WTC11 (cell line): ENCODE measurements around the gene RIGI. TPM values are rescaled to one million over a fixed set of nuclear protein-coding genes. Genes with fewer than 3 reads are reported as not detected.

ENCODE experiments used
- ATF1 ChIP-seq: sonication (generic); formaldehyde crosslinking; IDR thresholded peaks from 2 replicates; pipeline ENCODE4 v1.8.1; 2023; ENCODE audit warnings: mild to moderate bottlenecking, moderate library complexity, missing genetic modification reagents
- CBFB ChIP-seq: sonication (generic); formaldehyde crosslinking; IDR thresholded peaks from 2 replicates; pipeline ENCODE4 v1.8.1; 2022; ENCODE audit warnings: mild to moderate bottlenecking, low read depth, missing genetic modification reagents
- CDX4 ChIP-seq: fragments of 250-450 bp; sonication (Bioruptor Pico); IDR thresholded peaks from 2 replicates; pipeline ENCODE4 v1.9.0; 2021; ENCODE audit warnings: moderate library complexity, mild to moderate bottlenecking, inconsistent platforms, borderline replicate concordance
- ESRRA ChIP-seq: sonication (generic); formaldehyde crosslinking; IDR thresholded peaks from 2 replicates; pipeline ENCODE4 v1.8.1; 2022; ENCODE audit warnings: mild to moderate bottlenecking, missing genetic modification reagents, borderline replicate concordance
- FOXK1 ChIP-seq: sonication (generic); formaldehyde crosslinking; IDR thresholded peaks from 2 replicates; pipeline ENCODE4 v1.8.0; 2022; ENCODE audit warnings: mild to moderate bottlenecking, moderate library complexity, missing genetic modification reagents
- FOXP4 ChIP-seq: sonication (generic); formaldehyde crosslinking; IDR thresholded peaks from 2 replicates; pipeline ENCODE4 v1.8.0; 2022; ENCODE audit warnings: mild to moderate bottlenecking, missing genetic modification reagents
- GABPB1 ChIP-seq: sonication (generic); formaldehyde crosslinking; IDR thresholded peaks from 2 replicates; pipeline ENCODE4 v1.8.1; 2023; ENCODE audit warnings: mild to moderate bottlenecking, missing genetic modification reagents
- MAX ChIP-seq: sonication (generic); formaldehyde crosslinking; IDR thresholded peaks from 2 replicates; pipeline ENCODE4 v1.8.0; 2022; ENCODE audit warnings: mild to moderate bottlenecking, missing genetic modification reagents
- MXD4 ChIP-seq: fragments of 250-450 bp; sonication (Bioruptor Pico); IDR thresholded peaks from 2 replicates; pipeline ENCODE4 v1.8.0; 2021; ENCODE audit warnings: mild to moderate bottlenecking, moderate library complexity, borderline replicate concordance
- MYBL2 ChIP-seq: sonication (generic); formaldehyde crosslinking; IDR thresholded peaks from 2 replicates; pipeline ENCODE4 v1.8.1; 2023; ENCODE audit warnings: mild to moderate bottlenecking, moderate library complexity, missing genetic modification reagents
- NFATC4 ChIP-seq: fragments of 250-450 bp; sonication (Bioruptor Pico); IDR thresholded peaks from 2 replicates; pipeline ENCODE4 v1.9.0; 2021; ENCODE audit warnings: mild to moderate bottlenecking
- NR3C1 ChIP-seq: sonication (generic); formaldehyde crosslinking; conservative IDR thresholded peaks from 2 replicates; pipeline ENCODE4 v1.8.1; 2023; ENCODE audit warnings: low read depth, mild to moderate bottlenecking, missing genetic modification reagents
- OVOL2 ChIP-seq: fragments of 250-450 bp; sonication (Bioruptor Pico); IDR thresholded peaks from 2 replicates; pipeline ENCODE4 v1.9.0; 2021; ENCODE audit warnings: mild to moderate bottlenecking, borderline replicate concordance
- PRRX2 ChIP-seq: fragments of 250-450 bp; sonication (Bioruptor Pico); IDR thresholded peaks from 2 replicates; pipeline ENCODE4 v1.8.0; 2021; ENCODE audit warnings: mild to moderate bottlenecking
- RORB ChIP-seq: fragments of 250-450 bp; sonication (Bioruptor Pico); IDR thresholded peaks from 2 replicates; pipeline ENCODE4 v1.9.0; 2021; ENCODE audit warnings: mild to moderate bottlenecking
- SMAD3 ChIP-seq: sonication (generic); formaldehyde crosslinking; IDR thresholded peaks from 2 replicates; pipeline ENCODE4 v1.8.0; 2022; ENCODE audit warnings: missing genetic modification reagents, mild to moderate bottlenecking, borderline replicate concordance
- SOX15 ChIP-seq: fragments of 250-450 bp; sonication (Bioruptor Pico); IDR thresholded peaks from 2 replicates; pipeline ENCODE4 v1.9.0; 2021; ENCODE audit warnings: mild to moderate bottlenecking
- STAT6 ChIP-seq: sonication (generic); formaldehyde crosslinking; conservative IDR thresholded peaks from 2 replicates; pipeline ENCODE4 v1.8.1; 2023; ENCODE audit warnings: mild to moderate bottlenecking, low read depth, missing genetic modification reagents, moderate library complexity
- USF2 ChIP-seq: sonication (generic); formaldehyde crosslinking; IDR thresholded peaks from 2 replicates; pipeline ENCODE4 v1.8.1; 2023; ENCODE audit warnings: mild to moderate bottlenecking, missing genetic modification reagents, moderate library complexity
- ZBTB21 ChIP-seq: sonication (generic); formaldehyde crosslinking; IDR thresholded peaks from 2 replicates; pipeline ENCODE4 v1.8.1; 2023; ENCODE audit warnings: mild to moderate bottlenecking, missing genetic modification reagents, borderline replicate concordance
- ZMAT4 ChIP-seq: fragments of 250-450 bp; sonication (Bioruptor Pico); IDR thresholded peaks from 2 replicates; pipeline ENCODE4 v1.9.0; 2021; ENCODE audit warnings: mild to moderate bottlenecking
- ZNF138 ChIP-seq: sonication (generic); formaldehyde crosslinking; conservative IDR thresholded peaks from 2 replicates; pipeline ENCODE4 v1.8.1; 2022; ENCODE audit warnings: mild to moderate bottlenecking, moderate library complexity, missing genetic modification reagents
- ZNF219 ChIP-seq: sonication (generic); formaldehyde crosslinking; IDR thresholded peaks from 2 replicates; pipeline ENCODE4 v1.8.0; 2023; ENCODE audit warnings: missing genetic modification reagents, mild to moderate bottlenecking, borderline replicate concordance
- ZNF281 ChIP-seq: sonication (generic); formaldehyde crosslinking; IDR thresholded peaks from 2 replicates; pipeline ENCODE4 v1.8.0; 2023; ENCODE audit warnings: mild to moderate bottlenecking, missing genetic modification reagents
- ZNF416 ChIP-seq: fragments of 250-450 bp; sonication (Bioruptor Pico); IDR thresholded peaks from 2 replicates; pipeline ENCODE4 v1.9.0; 2021; ENCODE audit warnings: mild to moderate bottlenecking, inconsistent platforms
- ZNF532 ChIP-seq: fragments of 250-450 bp; sonication (Bioruptor Pico); IDR thresholded peaks from 2 replicates; pipeline ENCODE4 v1.9.0; 2021; ENCODE audit warnings: mild to moderate bottlenecking, borderline replicate concordance
- total RNA-seq: library from RNA; stranded (reverse); gene quantifications from 3 replicates; pipeline ENCODE4 v1.2.3, GENCODE V29; 2021

The RIGI gene
- total RNA-seq, 1 experiment from 2014 or later = 7.5 TPM

- TF ChIP-seq USF2 (CRISPR knock-in tag) (no peak), ZNF281 (CRISPR knock-in tag) (no peak), MAX (CRISPR knock-in tag) (peak; percentile 23; the same call in 1 of the 2 replicates), ZNF532 (CRISPR knock-in tag) (no peak), CBFB (CRISPR knock-in tag) (no peak), NR3C1 (no peak), MYBL2 (CRISPR knock-in tag) (no peak), ATF1 (CRISPR knock-in tag) (no peak), PRRX2 (CRISPR knock-in tag) (no peak), RORB (CRISPR knock-in tag) (no peak), NFATC4 (CRISPR knock-in tag) (no peak), ZNF219 (CRISPR knock-in tag) (no peak), ESRRA (CRISPR knock-in tag) (no peak), FOXP4 (no peak), CDX4 (CRISPR knock-in tag) (no peak), FOXK1 (no peak), ZMAT4 (CRISPR knock-in tag) (no peak), ZNF138 (CRISPR knock-in tag) (no peak), GABPB1 (CRISPR knock-in tag) (no peak), SMAD3 (0 out of 2 replicates have a peak, but pooled peaks have one; percentile 29), OVOL2 (CRISPR knock-in tag) (no peak), STAT6 (CRISPR knock-in tag) (no peak), SOX15 (no peak), MXD4 (CRISPR knock-in tag) (no peak), ZBTB21 (0 out of 2 replicates have a peak, but pooled peaks have one; percentile 41), ZNF416 (CRISPR knock-in tag) (no peak)
These were observed at the start of gene RIGI (continued) for GRCh38 chr9:32526041-32526706.
